Parathyroid adenoma (tissue), 2 donors: ENCODE results near the gene SLC16A1.
"Not testable (repeated sequence)": the region's sequence is repeated elsewhere in the genome, so short reads cannot be mapped to it uniquely, and the experiment has no call there.

Experiments used
- H2AFZ ChIP-seq: fragments of 300-600 bp; sonication (generic); one replicate; pipeline ENCODE4 v1.7.0; 2017; ENCODE audit warnings: antibody characterized with exemption, mild to moderate bottlenecking
- H3K27ac ChIP-seq: fragments of 300-600 bp; sonication (generic); one replicate; pipeline ENCODE4 v1.7.0; 2017
- H3K27me3 ChIP-seq: fragments of 300-600 bp; sonication (generic); one replicate; pipeline ENCODE4 v1.7.0; 2017; ENCODE audit warnings: low read length; ENCODE audit not compliant: control insufficient read depth, insufficient read depth
- H3K36me3 ChIP-seq: fragments of 300-600 bp; sonication (generic); one replicate; pipeline ENCODE4 v1.7.0; 2017; ENCODE audit warnings: low read length; ENCODE audit not compliant: control insufficient read depth, insufficient read depth
- H3K4me1 ChIP-seq: fragments of 300-600 bp; sonication (generic); one replicate; pipeline ENCODE4 v1.7.0; 2017; ENCODE audit warnings: control low read depth
- H3K4me2 ChIP-seq: fragments of 300-600 bp; sonication (generic); one replicate; pipeline ENCODE4 v1.7.0; 2017; ENCODE audit warnings: low read length
- H3K4me3 ChIP-seq: fragments of 300-600 bp; sonication (generic); one replicate; pipeline ENCODE4 v1.7.0; 2017; ENCODE audit warnings: low read depth, low read length
- H3K79me2 ChIP-seq: fragments of 300-600 bp; sonication (generic); one replicate; pipeline ENCODE4 v1.7.0; 2017; ENCODE audit warnings: control low read depth
- H3K9ac ChIP-seq: fragments of 300-600 bp; sonication (generic); one replicate; pipeline ENCODE4 v1.7.0; 2017; ENCODE audit warnings: mild to moderate bottlenecking
- H3K9me3 ChIP-seq: fragments of 300-600 bp; sonication (generic); one replicate; pipeline ENCODE4 v1.7.0; 2017; ENCODE audit warnings: low read length; ENCODE audit not compliant: control insufficient read depth
- CTCF ChIP-seq: fragments of 300-600 bp; sonication (generic); IDR thresholded peaks from one replicate; pipeline ENCODE4 v1.7.0; 2017; ENCODE audit warnings: antibody characterized with exemption, mild to moderate bottlenecking
- donor health status: primary hyperparathyroidism.

SLC16A1 gene

GRCh38 chr1:112894561-112895011 is 61.4 kb downstream of the SLC16A1 start:
- no peak overlapping the region for H3K27ac ChIP-seq
- no peak overlapping the region for H3K4me2 ChIP-seq
- no peak overlapping the region for H3K4me3 ChIP-seq
- H3K9me3 ChIP-seq = no peaks in the 10 kb centered on the region
- TF ChIP-seq CTCF = no peak
- no peaks in the 10 kb centered on the region for H3K79me2 ChIP-seq
- no peaks in the 10 kb centered on the region for H3K36me3 ChIP-seq
- H3K9ac ChIP-seq = no peak overlapping the region
- no peaks in the 10 kb centered on the region for H3K4me1 ChIP-seq
- H2AFZ ChIP-seq = no peak overlapping the region
- no peaks in the 10 kb centered on the region for H3K27me3 ChIP-seq

- H3K27me3 ChIP-seq = no peaks in the 10 kb centered on the region
- no peak overlapping the region for H3K4me3 ChIP-seq
- H2AFZ ChIP-seq = no peak overlapping the region
- no peaks in the 10 kb centered on the region for H3K9me3 ChIP-seq
- H3K4me1 ChIP-seq = no peaks in the 10 kb centered on the region
- H3K4me2 ChIP-seq = no peak overlapping the region
- no peak overlapping the region for H3K27ac ChIP-seq
- no peaks in the 10 kb centered on the region for H3K36me3 ChIP-seq
- TF ChIP-seq CTCF = no peak
- H3K9ac ChIP-seq = no peak overlapping the region
- H3K79me2 ChIP-seq = no peaks in the 10 kb centered on the region
Measured at GRCh38 chr1:112894010-112894292, 62.0 kb downstream of the SLC16A1 start.

- TF ChIP-seq CTCF = no peak
- no peak overlapping the region for H3K27ac ChIP-seq
Measured at GRCh38 chr1:112893288-112894009, 62.5 kb downstream of the SLC16A1 start.

GRCh38 chr1:112889906-112890305 is 66.1 kb downstream of the SLC16A1 start:
- H3K9ac ChIP-seq, H3K4me2 ChIP-seq, H3K27me3 ChIP-seq, H2AFZ ChIP-seq, H3K9me3 ChIP-seq, H3K4me3 ChIP-seq, H3K79me2 ChIP-seq, H3K36me3 ChIP-seq, H3K4me1 ChIP-seq, H3K27ac ChIP-seq: not testable (repeated sequence)

More at GRCh38 chr1:112893288-112894009, 62.5 kb downstream of the SLC16A1 start:
- Histone ChIP-seq H3K9ac (no peak overlapping the region), H3K79me2 (no peaks in the 10 kb centered on the region), H3K4me2 (no peak overlapping the region), H3K9me3 (no peaks in the 10 kb centered on the region), H3K36me3 (no peaks in the 10 kb centered on the region), H2AFZ (no peak overlapping the region), H3K4me3 (no peak overlapping the region), H3K27me3 (no peaks in the 10 kb centered on the region), H3K4me1 (no peaks in the 10 kb centered on the region)

GRCh38 chr1:112889052-112889768 is 66.8 kb downstream of the SLC16A1 start:
- Histone ChIP-seq H3K9ac (no peak overlapping the region), H3K4me1 (no peaks in the 10 kb centered on the region), H3K4me2 (no peak overlapping the region), H2AFZ (no peak overlapping the region), H3K36me3 (no peaks in the 10 kb centered on the region), H3K9me3 (no peaks in the 10 kb centered on the region), H3K4me3 (no peak overlapping the region), H3K27ac (no peak overlapping the region), H3K79me2 (no peaks in the 10 kb centered on the region), H3K27me3 (no peaks in the 10 kb centered on the region)
- no peak for TF ChIP-seq CTCF
